Nephron (organoid): Measurements from ENCODE around the gene DDB1.

Experiments used
- H3K27ac Mint-ChIP-seq, 3 experiments: 2 replicates each; pipeline ENCODE4 v1.8.0; 2020; ENCODE audit warnings: mixed read lengths in 3 of 3, mild to moderate bottlenecking in 2 of 3, moderate library complexity in 1 of 3
- H3K27me3 Mint-ChIP-seq: 2 replicates; pipeline ENCODE4 v1.8.0; 2021; ENCODE audit warnings: low read depth, mild to moderate bottlenecking, moderate library complexity, mixed read lengths
- H3K36me3 Mint-ChIP-seq: 2 replicates; pipeline ENCODE4 v1.8.0; 2020; ENCODE audit warnings: low read depth, mixed read lengths
- H3K4me1 Mint-ChIP-seq: 2 replicates; pipeline ENCODE4 v1.8.0; 2020; ENCODE audit warnings: mixed read lengths
- H3K4me3 Mint-ChIP-seq, 3 experiments: 2 replicates each; pipeline ENCODE4 v1.8.0; 2020; ENCODE audit warnings: mild to moderate bottlenecking in 3 of 3, mixed read lengths in 3 of 3, moderate library complexity in 2 of 3
- H3K9me3 Mint-ChIP-seq: 2 replicates; pipeline ENCODE4 v1.8.0; 2020; ENCODE audit warnings: mixed read lengths
- CTCF ChIP-seq, 3 experiments: fragments of 200-600 bp; sonication (generic); IDR thresholded peaks; one replicate each; pipeline ENCODE4 v1.5.0; 2021; ENCODE audit warnings: antibody characterized with exemption in 3 of 3; ENCODE audit not compliant: unreplicated experiment in 3 of 3

Gene DDB1

GRCh38 chr11:61353131-61354067 lies 20.5 kb upstream of the DDB1 start:
- TF ChIP-seq CTCF (IDR thresholded peaks at IDR 0.05; ENCODE audit: unreplicated experiment in 3 of 3) = no peak
- H3K36me3 Mint-ChIP-seq = peaks cover 16% of the 10 kb centered on the region
- H3K27ac Mint-ChIP-seq = no peak overlapping the region
- H3K9me3 Mint-ChIP-seq = no peaks in the 10 kb centered on the region
- no peaks in the 10 kb centered on the region for H3K4me1 Mint-ChIP-seq
- no peaks in the 10 kb centered on the region for H3K27me3 Mint-ChIP-seq
- H3K4me3 Mint-ChIP-seq = no peak overlapping the region

- H3K27me3 Mint-ChIP-seq = no peaks in the 10 kb centered on the region
- H3K4me1 Mint-ChIP-seq = no peaks in the 10 kb centered on the region
- no peak overlapping the region for H3K27ac Mint-ChIP-seq
- H3K9me3 Mint-ChIP-seq = no peaks in the 10 kb centered on the region
- TF ChIP-seq CTCF (IDR thresholded peaks at IDR 0.05; ENCODE audit: unreplicated experiment in 3 of 3) = no peak
- peaks cover 16% of the 10 kb centered on the region for H3K36me3 Mint-ChIP-seq
- H3K4me3 Mint-ChIP-seq = no peak overlapping the region
Measured at GRCh38 chr11:61352038-61352437, 19.1 kb upstream of the DDB1 start.

GRCh38 chr11:61350803-61351202 lies 17.9 kb upstream of the DDB1 start:
- no peak for TF ChIP-seq CTCF (IDR thresholded peaks at IDR 0.05; ENCODE audit: unreplicated experiment in 3 of 3)
- H3K9me3 Mint-ChIP-seq = no peaks in the 10 kb centered on the region
- H3K27me3 Mint-ChIP-seq = no peaks in the 10 kb centered on the region
- H3K27ac Mint-ChIP-seq = no peak overlapping the region
- H3K36me3 Mint-ChIP-seq = peaks cover 16% of the 10 kb centered on the region
- no peaks in the 10 kb centered on the region for H3K4me1 Mint-ChIP-seq
- no peak overlapping the region for H3K4me3 Mint-ChIP-seq

- no peak for TF ChIP-seq CTCF (IDR thresholded peaks at IDR 0.05; ENCODE audit: unreplicated experiment in 3 of 3)
- H3K9me3 Mint-ChIP-seq = no peaks in the 10 kb centered on the region
- H3K27me3 Mint-ChIP-seq = no peaks in the 10 kb centered on the region
- H3K4me3 Mint-ChIP-seq = no peak overlapping the region
- H3K4me1 Mint-ChIP-seq = no peaks in the 10 kb centered on the region
- no peak overlapping the region for H3K27ac Mint-ChIP-seq
- H3K36me3 Mint-ChIP-seq = peaks cover 16% of the 10 kb centered on the region
Measured at GRCh38 chr11:61350336-61350735, 17.4 kb upstream of the DDB1 start.

GRCh38 chr11:61349916-61350315 lies 17.0 kb upstream of the DDB1 start:
- Mint-ChIP-seq H3K27me3 (no peaks in the 10 kb centered on the region), H3K27ac (no peak overlapping the region), H3K9me3 (no peaks in the 10 kb centered on the region), H3K4me1 (peaks cover under 1% of the 10 kb centered on the region), H3K36me3 (peaks cover 16% of the 10 kb centered on the region), H3K4me3 (no peak overlapping the region)
- no peak for TF ChIP-seq CTCF (IDR thresholded peaks at IDR 0.05; ENCODE audit: unreplicated experiment in 3 of 3)
